Measurements from ENCODE around the gene STXBP4.

DNA sequence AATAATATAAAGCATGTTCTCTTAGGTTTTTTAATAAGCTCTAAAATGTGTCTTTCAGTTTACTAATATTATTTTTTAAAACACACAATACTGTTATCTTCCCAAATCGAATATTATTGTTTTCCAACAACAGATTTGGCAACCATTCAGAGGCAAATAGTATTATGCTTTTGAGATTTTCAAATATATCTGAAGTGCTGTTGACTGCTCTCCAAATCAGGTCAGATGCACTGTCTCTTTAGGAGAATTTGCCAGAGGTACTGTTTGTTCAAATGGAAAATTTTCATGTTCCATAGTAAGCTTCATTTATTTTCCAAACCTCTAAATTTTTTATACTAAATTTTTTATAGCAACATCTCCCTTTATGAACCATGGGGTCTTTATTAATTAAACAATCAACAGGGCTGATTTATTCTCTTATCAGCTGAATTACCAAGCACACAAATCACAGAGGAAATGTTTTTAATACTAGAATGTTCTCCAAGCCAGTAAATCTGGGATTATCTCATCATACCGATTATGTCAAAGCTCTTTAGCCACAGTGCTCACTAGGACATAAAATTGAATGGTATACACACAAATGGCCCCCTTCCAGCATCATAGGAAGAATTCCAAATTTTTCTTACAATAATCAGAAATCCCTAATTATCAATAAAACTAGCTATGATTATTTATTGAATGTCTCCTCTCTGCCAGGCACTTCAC, 187.4 kb downstream of the STXBP4 start:
- TF ChIP-seq POLR2AphosphoS5 (IDR thresholded peaks at IDR 0.05) (no peak), POLR2A (IDR thresholded peaks at IDR 0.05; ENCODE audit: low read depth) (no peak)
- TF ChIP-seq, protein P1, sequence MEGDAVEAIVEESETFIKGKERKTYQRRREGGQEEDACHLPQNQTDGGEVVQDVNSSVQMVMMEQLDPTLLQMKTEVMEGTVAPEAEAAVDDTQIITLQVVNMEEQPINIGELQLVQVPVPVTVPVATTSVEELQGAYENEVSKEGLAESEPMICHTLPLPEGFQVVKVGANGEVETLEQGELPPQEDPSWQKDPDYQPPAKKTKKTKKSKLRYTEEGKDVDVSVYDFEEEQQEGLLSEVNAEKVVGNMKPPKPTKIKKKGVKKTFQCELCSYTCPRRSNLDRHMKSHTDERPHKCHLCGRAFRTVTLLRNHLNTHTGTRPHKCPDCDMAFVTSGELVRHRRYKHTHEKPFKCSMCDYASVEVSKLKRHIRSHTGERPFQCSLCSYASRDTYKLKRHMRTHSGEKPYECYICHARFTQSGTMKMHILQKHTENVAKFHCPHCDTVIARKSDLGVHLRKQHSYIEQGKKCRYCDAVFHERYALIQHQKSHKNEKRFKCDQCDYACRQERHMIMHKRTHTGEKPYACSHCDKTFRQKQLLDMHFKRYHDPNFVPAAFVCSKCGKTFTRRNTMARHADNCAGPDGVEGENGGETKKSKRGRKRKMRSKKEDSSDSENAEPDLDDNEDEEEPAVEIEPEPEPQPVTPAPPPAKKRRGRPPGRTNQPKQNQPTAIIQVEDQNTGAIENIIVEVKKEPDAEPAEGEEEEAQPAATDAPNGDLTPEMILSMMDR (IDR thresholded peaks at IDR 0.05): no peak
